ENCODE data around the gene PCDH18.
"Not testable (repeated sequence)": the region's sequence is repeated elsewhere in the genome, so short reads cannot be mapped to it uniquely, and the experiment has no call there.

Gene PCDH18

DNA sequence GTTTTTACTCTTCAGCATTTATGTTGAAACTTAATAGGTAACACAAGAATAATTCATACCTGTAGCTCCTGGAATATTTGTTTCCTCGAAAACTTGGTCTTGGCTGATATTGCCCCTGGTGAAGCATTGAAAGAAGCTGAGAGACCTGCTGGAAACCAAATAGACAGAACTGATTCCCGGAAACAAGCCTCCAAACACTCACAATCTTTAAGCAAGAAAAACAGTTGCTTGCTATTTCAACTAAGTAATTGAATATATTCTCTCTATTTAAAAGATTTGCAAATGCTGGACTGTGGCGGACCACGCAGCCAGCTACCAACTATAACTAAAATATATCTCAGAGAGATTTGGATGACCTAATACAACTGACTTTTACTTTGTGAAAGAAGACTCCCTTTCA lies 3.6 kb downstream of the PCDH18 start:
- no peak for DNase-seq (ENCODE audit: low read depth)

- DNase-seq (ENCODE audit: low read depth), result no peak
Observed at GRCh38 chr4:137526681-137527080, 5.6 kb downstream of the PCDH18 start.

DNA sequence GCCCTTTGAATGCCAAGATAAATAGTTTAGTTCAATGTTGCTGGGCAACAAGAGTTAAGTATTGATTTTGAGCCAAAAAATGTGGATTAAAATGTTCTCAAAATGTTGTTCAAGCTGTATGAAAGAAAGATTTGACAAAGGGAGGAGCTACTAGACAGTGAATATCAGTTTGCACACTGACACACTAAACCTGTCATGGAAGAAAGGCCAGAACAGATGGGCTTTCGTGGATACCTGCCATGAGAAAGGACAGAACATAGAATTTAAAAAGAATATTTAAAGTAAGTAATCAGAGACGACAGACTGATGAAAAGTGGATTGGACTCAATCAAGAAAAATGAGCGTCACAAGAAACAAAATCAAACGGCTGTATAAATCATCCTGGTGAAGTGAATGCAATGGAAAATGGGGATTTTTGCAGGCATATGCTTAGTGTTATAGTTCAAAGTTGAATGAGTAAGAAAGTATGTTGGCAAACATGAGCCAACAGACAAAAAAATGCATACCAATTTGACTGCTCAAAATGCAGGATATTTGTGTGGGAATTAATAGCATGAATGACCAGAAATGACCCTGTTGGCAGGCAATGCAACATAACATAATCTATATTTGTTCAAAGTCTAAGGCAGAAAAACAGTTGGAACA lies 7.4 kb downstream of the PCDH18 start:
- DNase-seq (ENCODE audit: low read depth), result no peak

DNA sequence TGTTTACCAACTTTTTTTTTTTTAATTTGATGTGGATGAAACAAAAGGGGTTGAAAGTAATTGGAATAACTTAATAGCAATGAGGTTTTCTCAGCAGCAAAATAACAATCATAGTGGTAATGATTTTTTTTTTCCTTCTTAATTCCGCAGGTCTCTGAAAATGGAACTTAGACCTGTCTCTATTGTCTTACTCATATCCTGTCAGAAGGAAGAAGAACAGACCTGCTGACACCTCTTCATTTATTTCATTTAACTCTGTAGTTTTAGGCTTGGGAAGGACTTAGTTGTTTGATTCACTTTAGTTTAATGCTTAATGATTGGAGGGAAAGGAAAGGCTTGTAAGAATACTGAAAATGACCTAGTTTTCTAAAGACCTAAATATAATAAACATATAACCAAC lies 9.0 kb downstream of the PCDH18 start:
- DNase-seq (ENCODE audit: low read depth), result no peak

DNA sequence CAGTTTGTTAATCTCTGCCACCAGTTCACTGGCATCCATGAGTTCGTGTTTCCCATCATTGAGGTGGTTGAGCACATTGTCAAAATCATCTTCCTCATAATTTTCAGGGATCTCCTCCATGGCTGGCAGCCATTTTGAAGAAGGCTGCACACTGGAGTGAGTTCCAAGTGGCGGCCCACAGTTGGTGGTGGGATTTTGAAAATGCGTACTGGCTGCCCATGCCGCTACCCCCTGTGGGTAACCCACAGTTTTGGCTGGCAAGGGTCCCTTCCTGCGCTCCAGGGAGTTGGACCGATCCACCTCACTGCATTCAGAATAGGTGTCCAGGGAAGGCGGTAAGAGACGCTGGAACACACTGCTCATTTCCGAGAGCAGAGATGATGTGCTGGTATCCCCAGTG lies 11.2 kb downstream of the PCDH18 start:
- no peak for DNase-seq (ENCODE audit: low read depth)

DNA sequence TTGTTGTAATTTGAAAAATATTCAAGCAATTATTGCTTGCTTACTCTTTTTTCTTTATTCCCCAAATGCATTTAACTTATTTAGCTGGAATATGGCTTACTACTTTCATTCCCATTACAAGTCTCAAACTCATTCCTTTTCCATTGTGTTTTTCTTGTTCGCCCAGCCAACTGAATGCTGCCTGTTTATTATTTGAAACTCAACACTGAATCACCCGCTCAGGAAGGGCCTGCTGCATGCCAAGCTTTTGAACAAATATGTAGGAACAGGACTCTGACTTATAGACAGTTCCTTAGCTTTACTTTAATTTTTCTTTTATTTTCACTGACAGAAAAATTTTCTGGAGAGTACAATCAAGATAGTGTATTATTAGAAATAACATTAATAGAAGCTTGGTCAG lies 12.9 kb downstream of the PCDH18 start:
- no peak for DNase-seq (ENCODE audit: low read depth)

DNA sequence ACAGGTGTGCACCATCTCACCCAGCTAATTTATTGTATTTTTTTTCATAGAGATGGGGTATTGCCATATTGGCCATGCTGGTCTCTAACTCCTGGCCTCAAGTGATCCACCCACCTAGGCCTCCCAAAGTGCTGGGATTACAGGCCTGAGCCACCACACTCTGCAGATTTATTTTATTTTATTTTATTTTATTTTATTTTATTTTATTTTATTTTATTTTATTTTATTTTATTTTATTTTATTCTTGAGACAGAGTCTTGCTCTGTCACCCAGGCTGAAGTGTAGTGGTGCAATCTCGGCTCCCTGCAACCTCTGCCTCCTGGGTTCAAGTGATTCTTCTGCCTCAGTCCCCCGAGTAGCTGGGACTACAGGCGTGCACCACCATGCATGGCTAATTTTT lies 15.0 kb downstream of the PCDH18 start:
- DNase-seq (ENCODE audit: low read depth), result not testable (repeated sequence)

DNA sequence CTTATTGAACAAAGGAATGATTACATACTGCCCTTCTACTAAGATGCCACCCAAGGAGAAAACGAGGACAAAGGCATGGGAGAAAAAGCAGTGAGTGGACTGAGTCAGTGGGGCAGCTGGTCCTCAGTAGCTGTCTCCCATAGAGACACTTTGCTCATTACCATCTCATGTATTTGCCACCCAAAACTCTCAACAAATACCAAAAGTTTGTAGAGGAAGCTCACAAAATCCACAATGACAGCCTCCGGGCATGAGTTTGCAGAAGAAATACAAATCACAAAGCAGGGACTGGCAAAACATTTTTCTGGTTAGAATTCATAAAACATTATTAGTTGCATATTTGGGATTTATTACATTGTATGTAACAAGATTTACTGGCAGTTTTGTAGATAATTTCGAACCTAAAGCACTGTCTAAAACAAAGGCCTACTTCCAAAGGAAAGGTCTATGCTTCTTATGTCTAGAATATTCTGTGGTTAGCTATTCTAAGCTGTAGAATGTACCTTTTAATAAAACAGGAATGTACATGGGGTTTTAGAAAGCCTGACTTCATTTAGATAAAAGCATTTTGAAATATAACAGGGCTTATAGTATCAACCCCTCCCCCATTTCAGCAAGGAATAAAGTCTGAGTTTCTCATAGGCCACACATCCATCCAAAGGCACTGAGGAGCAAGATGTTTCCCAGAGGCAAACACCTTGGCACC lies 17.7 kb downstream of the PCDH18 start:
- no peak for DNase-seq (ENCODE audit: low read depth)

DNA sequence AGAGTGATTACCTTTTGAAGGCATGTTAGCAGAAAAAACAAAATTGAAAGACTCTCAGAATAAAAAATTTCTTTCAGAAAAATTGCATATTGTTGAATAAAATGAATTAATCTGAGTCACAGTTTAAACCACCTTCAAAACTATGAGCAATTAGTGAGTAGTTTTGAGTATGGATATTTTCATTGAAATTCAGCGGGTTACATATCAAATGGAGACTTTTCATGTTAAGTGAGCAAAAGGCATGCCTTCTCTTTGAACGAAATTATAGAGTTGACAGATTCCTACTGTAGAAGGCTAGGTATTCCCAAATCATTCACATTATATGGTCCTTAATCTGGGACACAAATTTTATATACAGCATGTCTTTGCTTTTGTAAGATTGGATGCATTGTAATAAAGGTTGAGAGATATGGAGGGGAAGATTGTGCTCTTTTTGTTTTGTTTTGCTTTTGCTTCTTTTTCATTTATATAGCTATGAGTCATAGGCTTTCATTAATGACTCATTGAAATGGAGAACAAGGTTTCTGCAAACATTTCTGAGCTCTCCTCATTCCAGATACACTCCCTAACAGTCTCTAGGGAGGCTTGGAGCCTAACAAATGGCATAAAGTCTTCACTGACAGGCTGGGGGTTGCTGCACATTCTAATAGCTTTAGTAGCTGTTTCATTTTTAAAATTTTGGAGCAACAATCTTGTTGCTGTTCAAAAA lies 21.6 kb downstream of the PCDH18 start:
- no peak for DNase-seq (ENCODE audit: low read depth)

DNA sequence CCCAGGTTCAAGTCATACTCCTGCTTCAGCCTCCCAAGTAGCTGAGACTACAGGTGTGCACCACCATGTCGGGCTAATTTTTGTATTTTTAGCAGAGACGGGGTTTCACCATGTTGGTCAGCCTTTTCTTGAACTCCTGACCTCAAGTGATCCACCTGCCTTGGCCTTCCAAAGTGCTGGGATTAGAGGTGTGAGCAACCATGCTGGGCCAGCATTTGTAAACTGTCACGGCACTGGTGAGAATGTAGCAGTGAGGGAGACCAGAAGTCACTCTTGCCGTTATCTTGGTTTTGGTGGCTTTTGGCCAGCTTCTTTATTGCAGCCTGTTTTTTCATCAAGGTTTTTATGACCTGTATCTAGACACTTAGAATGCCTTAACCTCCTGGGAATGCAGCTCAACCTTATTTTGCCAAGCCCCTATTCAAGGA lies 22.4 kb downstream of the PCDH18 start:
- no peak for DNase-seq (ENCODE audit: low read depth)

DNA sequence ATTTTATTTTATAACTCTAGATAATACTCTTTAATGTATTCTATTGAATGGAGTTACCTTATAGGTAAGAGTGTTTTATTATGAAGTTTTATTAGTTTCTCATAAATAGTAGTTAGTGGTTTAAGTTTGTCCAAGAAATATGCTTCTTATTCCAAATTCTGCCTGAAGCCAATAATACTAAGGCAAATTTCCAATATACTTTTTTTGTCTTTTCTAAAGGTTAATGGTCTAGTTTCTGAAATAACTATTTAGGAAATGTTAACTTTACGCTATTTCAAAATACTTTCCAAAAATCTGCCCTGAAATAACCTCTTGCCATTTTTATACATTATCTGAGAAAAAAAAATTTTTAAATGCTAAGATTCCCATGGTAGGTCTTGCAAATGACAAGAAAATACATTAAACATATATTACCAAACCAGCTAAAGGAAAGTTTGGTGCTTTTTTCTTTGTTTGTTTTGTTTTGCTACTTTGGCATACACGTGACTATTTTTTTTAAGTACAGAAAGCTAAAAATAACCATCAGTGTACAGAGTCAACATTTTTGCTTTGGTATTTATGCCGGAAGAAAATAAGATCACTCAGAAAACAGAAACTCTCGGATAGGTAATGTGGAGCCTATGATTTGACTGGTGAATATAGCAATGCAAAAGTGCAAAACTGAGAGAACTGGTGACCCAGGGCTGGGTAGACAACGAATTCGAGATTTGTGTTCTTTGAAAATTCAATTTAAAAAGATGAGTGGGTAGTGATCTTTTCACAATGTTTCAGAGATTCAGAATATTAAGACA lies 29.8 kb downstream of the PCDH18 start:
- DNase-seq (ENCODE audit: low read depth), result no peak

GRCh38 chr4:137496267-137496666 lies 36.0 kb downstream of the PCDH18 start:
- DNase-seq (ENCODE audit: low read depth), result not testable (repeated sequence)

DNA sequence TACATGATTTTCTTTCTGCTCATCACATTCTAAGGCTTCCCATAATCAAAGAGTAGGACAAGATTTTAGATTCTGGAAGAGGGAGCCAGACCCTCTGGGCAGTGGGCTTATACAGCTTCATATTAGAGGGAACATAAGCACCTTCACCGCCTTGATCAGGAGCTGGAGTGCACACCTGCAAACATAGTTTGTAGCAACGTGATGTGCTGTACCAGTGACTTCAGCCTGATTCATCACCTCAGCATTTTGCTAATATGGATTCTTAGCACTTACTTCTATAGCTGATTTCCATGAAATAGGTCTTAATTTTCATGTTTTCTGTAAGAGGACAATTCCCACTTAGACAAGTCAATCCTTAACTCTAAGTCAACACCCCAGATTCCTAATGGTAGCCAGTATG lies 36.7 kb downstream of the PCDH18 start:
- DNase-seq (ENCODE audit: low read depth), result no peak

GRCh38 chr4:137483313-137483959 lies 48.9 kb downstream of the PCDH18 start:
- not testable (repeated sequence) for DNase-seq (ENCODE audit: low read depth)

DNA sequence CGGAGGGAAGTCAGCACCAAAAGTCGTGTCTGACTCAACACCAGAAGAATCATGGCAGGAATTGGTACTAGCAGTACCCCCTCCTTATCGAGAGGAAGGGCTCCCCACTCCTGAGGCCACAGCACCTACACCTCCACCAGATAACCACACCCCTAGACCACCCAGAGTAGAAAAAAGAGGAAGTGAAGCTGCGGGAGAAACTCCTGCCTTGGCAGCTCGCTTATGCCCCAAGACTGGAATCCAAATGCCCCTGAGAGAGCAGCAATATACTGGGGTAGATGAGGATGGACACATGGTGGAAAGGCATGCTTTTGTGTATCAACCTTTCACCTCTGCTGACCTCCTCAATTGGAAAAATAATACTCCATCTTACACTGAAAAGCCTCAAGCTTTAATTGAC lies 52.6 kb downstream of the PCDH18 start:
- not testable (repeated sequence) for DNase-seq (ENCODE audit: low read depth)

DNA sequence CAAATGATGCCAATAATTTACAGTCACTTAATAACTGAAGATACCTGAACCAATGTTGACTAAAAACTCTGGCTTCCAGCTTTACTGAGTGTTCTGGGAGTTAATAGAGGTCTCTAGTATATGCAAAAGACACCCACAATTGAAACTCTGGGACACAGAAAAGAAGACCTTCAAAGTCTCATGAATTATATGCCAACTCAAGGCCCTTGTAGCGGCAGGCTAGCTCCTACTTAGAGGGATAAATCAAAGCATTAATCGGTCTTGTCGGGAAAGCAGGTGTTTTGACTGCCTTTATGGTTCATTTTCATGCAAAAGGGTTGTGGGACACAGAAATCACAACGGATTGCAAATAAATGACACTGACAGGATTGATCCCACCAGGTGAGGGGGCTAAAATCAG lies 55.9 kb downstream of the PCDH18 start:
- DNase-seq (ENCODE audit: low read depth), result no peak

- no peak for DNase-seq (ENCODE audit: low read depth)
Observed at GRCh38 chr4:137474711-137475301, 57.5 kb downstream of the PCDH18 start.

DNA sequence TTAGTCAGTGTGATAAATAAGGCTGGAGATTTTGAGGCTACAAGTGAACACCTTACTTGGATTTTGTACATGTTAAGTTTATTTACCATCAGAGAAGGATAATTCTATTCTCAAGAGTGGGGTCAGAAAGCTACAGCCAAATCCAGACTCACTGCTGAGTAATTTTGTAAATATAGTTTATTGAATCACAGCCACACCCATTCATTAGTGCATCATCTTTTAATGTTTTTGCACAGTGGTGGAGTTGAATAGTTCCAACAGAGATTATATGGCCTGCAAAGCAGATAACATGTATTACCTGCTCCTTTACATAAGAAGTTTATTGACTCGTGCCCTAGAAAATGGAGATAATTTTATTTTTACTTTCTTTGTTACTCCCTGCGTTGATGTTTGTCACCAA lies 60.4 kb downstream of the PCDH18 start:
- DNase-seq (ENCODE audit: low read depth), result no peak

DNA sequence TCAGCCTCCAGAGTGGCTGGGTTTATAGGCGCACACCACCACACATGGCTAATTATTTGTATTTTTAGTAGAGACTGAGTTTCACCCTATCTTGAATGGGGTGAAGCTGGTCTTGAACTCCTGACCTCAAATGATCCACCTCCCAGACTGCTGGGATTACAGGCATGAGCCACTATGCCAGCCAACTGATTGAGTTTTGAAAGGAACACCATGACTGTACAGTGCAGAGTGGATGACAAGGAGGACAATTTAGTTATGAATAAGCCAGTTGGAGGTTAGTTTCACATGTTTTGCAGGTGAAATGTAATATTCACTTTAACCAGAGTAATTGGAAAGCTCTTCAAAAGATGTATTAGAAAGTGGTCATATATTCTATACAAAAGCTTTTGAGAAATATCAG lies 60.8 kb downstream of the PCDH18 start:
- DNase-seq (ENCODE audit: low read depth), result no peak

DNA sequence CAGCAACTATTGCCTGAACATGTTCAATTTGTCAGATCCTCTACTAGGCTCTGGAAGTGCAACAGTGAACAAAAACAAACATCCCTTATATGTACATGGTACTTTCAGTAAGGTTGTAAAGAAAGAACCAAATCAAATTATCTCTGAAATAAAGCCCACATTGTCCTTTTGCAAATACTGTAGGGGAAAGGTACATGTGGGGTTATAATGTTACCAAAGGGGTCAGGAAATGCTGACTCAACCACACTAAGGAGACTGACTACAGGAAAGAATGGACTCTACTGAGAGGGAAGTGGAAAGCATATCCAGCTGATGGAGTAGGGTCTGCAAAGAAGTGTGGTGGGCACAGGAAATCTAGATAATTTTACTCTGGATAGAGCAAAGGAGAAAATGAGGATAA lies 61.5 kb downstream of the PCDH18 start:
- no peak for DNase-seq (ENCODE audit: low read depth)

Measured in T-helper 22 cell (primary cell).